ENCODE data around the gene PAPSS1.

The PAPSS1 gene

DNA sequence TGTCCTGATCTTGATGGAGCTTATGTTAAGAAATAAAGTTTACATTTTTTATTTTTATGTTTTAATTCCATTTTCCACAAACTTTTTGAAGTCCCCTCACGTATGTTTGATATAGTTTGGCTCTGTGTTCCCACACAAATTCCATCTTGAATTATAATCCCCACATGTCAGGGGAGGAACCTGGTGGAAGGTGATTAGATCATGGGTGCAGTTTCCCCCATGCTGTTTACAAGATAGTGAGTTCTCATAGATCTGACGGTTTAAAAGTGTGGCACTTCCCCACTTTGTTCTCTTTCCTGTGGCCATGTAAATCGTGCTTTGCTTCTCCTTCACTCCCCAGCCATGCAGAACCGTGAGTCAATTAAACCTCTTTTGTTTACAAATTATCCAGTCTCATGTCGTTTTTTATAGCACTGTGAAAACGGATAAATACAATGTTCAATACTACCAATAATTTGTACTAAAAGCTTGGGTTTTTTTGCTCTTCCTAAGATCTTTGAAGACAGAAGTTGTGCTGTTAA is 89.8 kb downstream of the PAPSS1 start:
- Histone ChIP-seq H3K9me3 (ENCODE audit: control insufficient read depth, insufficient read depth, low read length) (no peaks in the 10 kb centered on the region), H3K79me2 (ENCODE audit: control insufficient read depth, low read length) (no peaks in the 10 kb centered on the region), H3K36me3 (ENCODE audit: control insufficient read depth, low read length) (peaks cover 8% of the 10 kb centered on the region), H3K4me3 (ENCODE audit: low read length) (no peak overlapping the region), H3K4me1 (ENCODE audit: control insufficient read depth, low read length) (no peaks in the 10 kb centered on the region), H3K9me2 (replicated peaks; ENCODE audit: control insufficient read depth, low read length) (no peaks in the 10 kb centered on the region), H3F3A (ENCODE audit: control insufficient read depth, insufficient read depth) (no peaks in the 10 kb centered on the region), H3K4me2 (ENCODE audit: low read length) (no peak overlapping the region), H4K20me1 (ENCODE audit: control insufficient read depth, insufficient read depth, low read depth, low read length) (no peaks in the 10 kb centered on the region), H3K27ac (ENCODE audit: low read depth, low read length) (no peak overlapping the region), H3K27me3 (ENCODE audit: control insufficient read depth, low read length) (no peaks in the 10 kb centered on the region)
- no peak for TF ChIP-seq EZH2phosphoT487 (IDR thresholded peaks at IDR 0.05; ENCODE audit: borderline replicate concordance, low read length)

DNA sequence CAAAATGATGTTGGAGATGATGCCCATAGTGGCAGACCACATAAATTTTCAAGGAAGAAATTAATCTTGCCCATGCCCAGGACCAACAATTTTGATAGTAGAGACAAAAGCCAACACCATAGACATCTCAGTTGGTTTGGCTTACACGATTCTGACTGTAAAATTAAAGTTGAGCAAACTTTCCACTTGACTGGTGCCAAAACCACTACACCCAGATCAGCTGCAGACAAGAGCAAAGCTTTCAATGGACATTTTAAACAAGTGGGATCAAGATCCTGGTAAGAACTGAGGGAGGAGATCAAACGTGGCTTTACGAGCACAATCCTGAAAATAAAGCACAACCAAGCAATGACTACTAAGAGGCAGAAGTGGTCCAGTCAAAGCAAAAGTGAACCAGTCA is 90.7 kb downstream of the PAPSS1 start:
- TF ChIP-seq, protein P1, sequence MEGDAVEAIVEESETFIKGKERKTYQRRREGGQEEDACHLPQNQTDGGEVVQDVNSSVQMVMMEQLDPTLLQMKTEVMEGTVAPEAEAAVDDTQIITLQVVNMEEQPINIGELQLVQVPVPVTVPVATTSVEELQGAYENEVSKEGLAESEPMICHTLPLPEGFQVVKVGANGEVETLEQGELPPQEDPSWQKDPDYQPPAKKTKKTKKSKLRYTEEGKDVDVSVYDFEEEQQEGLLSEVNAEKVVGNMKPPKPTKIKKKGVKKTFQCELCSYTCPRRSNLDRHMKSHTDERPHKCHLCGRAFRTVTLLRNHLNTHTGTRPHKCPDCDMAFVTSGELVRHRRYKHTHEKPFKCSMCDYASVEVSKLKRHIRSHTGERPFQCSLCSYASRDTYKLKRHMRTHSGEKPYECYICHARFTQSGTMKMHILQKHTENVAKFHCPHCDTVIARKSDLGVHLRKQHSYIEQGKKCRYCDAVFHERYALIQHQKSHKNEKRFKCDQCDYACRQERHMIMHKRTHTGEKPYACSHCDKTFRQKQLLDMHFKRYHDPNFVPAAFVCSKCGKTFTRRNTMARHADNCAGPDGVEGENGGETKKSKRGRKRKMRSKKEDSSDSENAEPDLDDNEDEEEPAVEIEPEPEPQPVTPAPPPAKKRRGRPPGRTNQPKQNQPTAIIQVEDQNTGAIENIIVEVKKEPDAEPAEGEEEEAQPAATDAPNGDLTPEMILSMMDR (IDR thresholded peaks at IDR 0.05; ENCODE audit: low read depth, low read length, poor library complexity, severe bottlenecking): no peak
- TF ChIP-seq EZH2phosphoT487 (IDR thresholded peaks at IDR 0.05; ENCODE audit: borderline replicate concordance, low read length): no peak
- Histone ChIP-seq H3K4me2 (ENCODE audit: low read length) (no peak overlapping the region), H3K4me3 (ENCODE audit: low read length) (no peak overlapping the region), H3K27ac (ENCODE audit: low read depth, low read length) (no peak overlapping the region), H3K27me3 (ENCODE audit: control insufficient read depth, low read length) (no peaks in the 10 kb centered on the region), H3K36me3 (ENCODE audit: control insufficient read depth, low read length) (peaks cover 8% of the 10 kb centered on the region), H3K9me2 (replicated peaks; ENCODE audit: control insufficient read depth, low read length) (no peaks in the 10 kb centered on the region), H3K79me2 (ENCODE audit: control insufficient read depth, low read length) (no peaks in the 10 kb centered on the region), H3K4me1 (ENCODE audit: control insufficient read depth, low read length) (no peaks in the 10 kb centered on the region), H3F3A (ENCODE audit: control insufficient read depth, insufficient read depth) (no peaks in the 10 kb centered on the region), H4K20me1 (ENCODE audit: control insufficient read depth, insufficient read depth, low read depth, low read length) (no peaks in the 10 kb centered on the region), H3K9me3 (ENCODE audit: control insufficient read depth, insufficient read depth, low read length) (no peaks in the 10 kb centered on the region)

DNA sequence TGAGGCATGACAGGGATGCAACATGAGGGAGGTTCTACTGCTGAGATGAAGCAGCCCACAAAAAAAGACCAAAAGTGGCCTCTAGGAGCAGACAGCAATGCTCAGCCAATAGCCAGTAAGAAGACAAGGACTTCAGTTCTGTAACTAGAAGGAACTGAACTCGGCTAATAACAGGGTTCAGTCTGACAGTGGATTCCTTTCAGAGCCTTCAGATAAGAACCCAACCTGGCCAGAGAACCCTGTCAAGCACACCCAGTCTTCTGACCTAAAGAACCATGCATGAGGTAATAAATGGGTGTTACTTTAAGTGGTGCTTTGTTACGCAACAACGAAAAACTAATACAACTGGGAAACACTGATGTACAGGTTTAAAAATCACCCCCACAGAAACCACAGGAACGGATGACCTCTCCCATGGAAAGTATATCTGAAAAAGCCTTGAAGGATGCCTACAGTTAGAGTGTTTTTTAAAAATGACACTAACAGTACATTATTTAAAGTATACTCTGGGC is 94.6 kb downstream of the PAPSS1 start:
- TF ChIP-seq, protein P1 (IDR thresholded peaks at IDR 0.05; ENCODE audit: low read depth, low read length, poor library complexity, severe bottlenecking): no peak
- TF ChIP-seq EZH2phosphoT487 (IDR thresholded peaks at IDR 0.05; ENCODE audit: borderline replicate concordance, low read length): no peak
- H3F3A ChIP-seq (ENCODE audit: control insufficient read depth, insufficient read depth): no peaks in the 10 kb centered on the region

DNA sequence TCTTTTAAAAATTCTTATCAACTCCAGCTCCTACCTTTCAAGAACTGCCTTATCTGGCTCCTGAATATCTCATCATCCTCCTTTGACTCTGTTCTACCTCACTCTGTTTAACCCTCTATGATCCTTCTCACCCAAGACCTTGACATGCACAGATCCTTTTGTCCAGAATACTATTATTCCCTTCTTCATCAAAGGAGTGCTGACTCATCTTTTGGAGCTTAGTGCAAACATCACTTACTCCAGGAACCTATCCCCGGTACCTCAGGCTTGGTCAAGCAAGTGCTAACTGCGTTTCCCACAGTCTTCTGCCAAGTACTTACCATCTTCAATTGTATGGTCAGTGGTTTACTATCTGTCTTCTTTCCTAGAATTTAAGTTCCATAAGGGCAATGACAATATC is 96.0 kb downstream of the PAPSS1 start:
- Histone ChIP-seq H3K36me3 (ENCODE audit: control insufficient read depth, low read length) (no peaks in the 10 kb centered on the region), H3K79me2 (ENCODE audit: control insufficient read depth, low read length) (no peaks in the 10 kb centered on the region), H3F3A (ENCODE audit: control insufficient read depth, insufficient read depth) (no peaks in the 10 kb centered on the region), H3K9me2 (replicated peaks; ENCODE audit: control insufficient read depth, low read length) (no peaks in the 10 kb centered on the region), H4K20me1 (ENCODE audit: control insufficient read depth, insufficient read depth, low read depth, low read length) (no peaks in the 10 kb centered on the region), H3K4me1 (ENCODE audit: control insufficient read depth, low read length) (no peaks in the 10 kb centered on the region), H3K9me3 (ENCODE audit: control insufficient read depth, insufficient read depth, low read length) (no peaks in the 10 kb centered on the region), H3K4me3 (ENCODE audit: low read length) (no peak overlapping the region), H3K4me2 (ENCODE audit: low read length) (no peak overlapping the region), H3K27ac (ENCODE audit: low read depth, low read length) (no peak overlapping the region), H3K27me3 (ENCODE audit: control insufficient read depth, low read length) (no peaks in the 10 kb centered on the region)
- TF ChIP-seq, protein P1 (IDR thresholded peaks at IDR 0.05; ENCODE audit: low read depth, low read length, poor library complexity, severe bottlenecking): no peak
- no peak for TF ChIP-seq EZH2phosphoT487 (IDR thresholded peaks at IDR 0.05; ENCODE audit: borderline replicate concordance, low read length)

More for the DNA sequence above, 94.6 kb downstream of the PAPSS1 start:
- Histone ChIP-seq H3K4me3 (ENCODE audit: low read length) (no peak overlapping the region), H3K79me2 (ENCODE audit: control insufficient read depth, low read length) (no peaks in the 10 kb centered on the region), H3K9me3 (ENCODE audit: control insufficient read depth, insufficient read depth, low read length) (no peaks in the 10 kb centered on the region), H3K4me1 (ENCODE audit: control insufficient read depth, low read length) (no peaks in the 10 kb centered on the region), H3K27ac (ENCODE audit: low read depth, low read length) (no peak overlapping the region), H3K9me2 (replicated peaks; ENCODE audit: control insufficient read depth, low read length) (no peaks in the 10 kb centered on the region), H3K36me3 (ENCODE audit: control insufficient read depth, low read length) (no peaks in the 10 kb centered on the region; the same call in 1 of the 2 replicates), H3K4me2 (ENCODE audit: low read length) (no peak overlapping the region), H3K27me3 (ENCODE audit: control insufficient read depth, low read length) (no peaks in the 10 kb centered on the region), H4K20me1 (ENCODE audit: control insufficient read depth, insufficient read depth, low read depth, low read length) (no peaks in the 10 kb centered on the region)

Measured in DOHH2 (cell line).